Head of caudate nucleus (tissue), 42 donors: ENCODE measurements around the gene TMEM266.

Experiments used
- DNase-seq, 42 donors: peaks; one replicate each; pipeline versions ENCODE4 v3.0.0 to v3.0.0-alpha.2; 2020 to 2021; ENCODE audit warnings: mixed read lengths in 7 of 42
- intact Hi-C: fragments of 100-400 bp; cut with DNase I; formaldehyde crosslinking; loops from one replicate; pipeline ENCODE4 v1.15.0; 2022

TMEM266 gene

DNA sequence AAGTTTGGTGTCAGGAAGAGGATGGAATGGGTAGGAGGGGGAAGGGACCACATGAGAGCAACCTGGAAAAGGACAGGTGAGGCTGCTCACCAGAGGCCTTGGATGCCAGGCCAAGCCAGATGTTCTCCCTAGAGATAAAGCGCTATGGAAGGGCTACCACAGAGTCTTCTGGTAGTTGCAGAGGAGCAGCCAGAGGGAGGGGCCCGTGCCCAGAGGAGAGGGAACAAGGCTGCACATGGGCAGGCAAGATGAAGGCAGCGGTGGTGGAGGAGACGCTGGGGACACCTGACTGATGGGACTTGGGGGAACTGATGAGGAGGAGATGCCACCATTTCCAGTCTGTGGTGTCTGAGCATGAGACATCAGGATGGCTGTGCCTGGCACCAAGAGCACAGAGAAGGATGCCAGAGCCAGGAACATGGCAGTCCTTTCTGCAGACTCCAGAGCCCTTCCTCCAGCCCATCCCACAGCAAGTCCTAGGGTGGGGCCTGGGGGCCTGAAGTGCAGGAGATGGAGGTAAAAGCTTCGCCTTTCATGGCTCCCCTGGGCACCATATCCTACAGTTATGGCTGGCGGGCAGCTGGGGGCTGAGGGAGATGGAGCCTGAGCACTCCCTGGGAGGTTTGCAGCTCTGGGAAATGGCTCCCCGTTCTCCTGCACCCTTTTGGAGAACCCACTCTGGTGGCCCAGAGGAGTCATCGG lies 148.4 kb downstream of the TMEM266 start:
- peak in 2 of 42 donors; percentile 21 to 27 for DNase-seq
- intact Hi-C loops = no loop called here

GRCh38 chr15:76208786-76209424 lies 149.1 kb downstream of the TMEM266 start:
- intact Hi-C loops = no loop called here
- peak in 9 of 42 donors; percentile 17 to 71 (median 50) for DNase-seq

- DNase-seq = peak in 2 of 42 donors; percentile 15 to 25
- intact Hi-C loops = no loop called here
These were observed 149.7 kb downstream of the TMEM266 start for GRCh38 chr15:76209523-76209922.

GRCh38 chr15:76209942-76210341 lies 150.2 kb downstream of the TMEM266 start:
- DNase-seq = peak in 1 of 42 donors; percentile 32
- intact Hi-C loops = no loop called here

GRCh38 chr15:76215634-76216033 lies 155.8 kb downstream of the TMEM266 start:
- intact Hi-C loops = no loop called here
- no peak for DNase-seq

GRCh38 chr15:76217029-76217881 lies 157.5 kb downstream of the TMEM266 start:
- DNase-seq = no peak

DNA sequence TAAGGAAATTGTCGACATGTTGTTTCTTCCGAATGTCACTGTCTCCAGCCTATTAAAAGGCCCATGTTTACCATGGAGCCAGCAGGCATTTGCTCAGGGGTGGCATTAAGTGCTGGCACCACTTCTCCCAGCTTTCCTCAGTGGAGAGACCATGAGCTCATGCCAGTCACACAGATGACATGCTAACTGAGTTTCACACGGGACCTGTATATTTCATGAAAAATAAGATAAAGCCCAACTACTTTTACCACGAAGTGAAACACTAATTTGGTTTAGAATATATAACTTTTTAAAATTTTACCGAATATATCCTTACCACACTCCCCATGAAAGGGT lies 158.1 kb downstream of the TMEM266 start:
- no peak for DNase-seq
- intact Hi-C loops = no loop called here

More at GRCh38 chr15:76217029-76217881, 157.5 kb downstream of the TMEM266 start:
- intact Hi-C loops = no loop called here

DNA sequence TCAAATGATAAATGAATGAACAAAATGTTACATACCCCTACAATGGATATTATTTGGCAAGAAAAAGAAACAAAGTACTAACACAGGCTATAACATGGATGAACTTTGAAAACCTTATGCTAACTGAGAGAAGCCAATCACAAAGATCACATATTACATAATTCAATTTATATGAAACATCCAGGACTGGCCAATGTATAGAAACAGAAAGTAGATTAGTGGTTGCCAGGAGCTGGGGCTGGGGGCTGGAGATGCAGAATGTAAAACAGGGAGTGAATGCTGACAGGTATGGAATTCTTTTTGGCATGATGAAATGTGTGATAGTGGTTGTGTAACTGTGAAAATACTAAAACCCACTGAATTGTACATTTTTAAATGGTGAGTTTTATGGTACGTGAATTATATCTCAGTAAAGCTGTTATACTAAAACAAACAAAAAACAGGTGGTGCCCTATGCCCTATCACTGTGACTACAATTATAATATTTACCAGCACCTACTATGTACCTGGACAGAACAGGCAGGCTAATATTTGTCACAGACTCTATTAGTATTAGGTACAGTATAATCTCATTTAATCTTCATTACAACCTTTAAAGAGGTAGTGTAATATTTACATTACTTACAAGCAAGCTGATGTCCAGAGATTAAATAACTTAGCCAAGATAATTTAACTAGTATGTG lies 161.4 kb downstream of the TMEM266 start:
- intact Hi-C loops = no loop called here

DNA sequence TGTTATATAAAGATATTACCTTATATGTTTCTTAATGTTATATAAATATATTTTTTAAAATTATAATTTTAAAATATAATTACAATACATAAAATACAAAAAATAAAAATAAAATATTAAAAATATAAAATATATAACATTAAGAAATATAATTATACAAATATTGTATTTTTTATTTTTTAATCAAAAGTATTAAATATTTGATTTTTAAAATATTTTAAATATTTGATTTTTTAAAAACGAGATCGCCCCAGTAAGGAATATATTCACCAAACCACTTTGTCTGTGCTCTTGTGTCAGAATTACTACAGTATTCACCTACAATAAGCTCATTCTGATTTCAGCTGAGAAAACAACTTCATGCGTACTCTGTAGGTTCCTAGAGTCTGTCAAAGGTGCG lies 162.4 kb downstream of the TMEM266 start:
- intact Hi-C loops = no loop called here
- DNase-seq = no peak

More for the DNA sequence above, 161.4 kb downstream of the TMEM266 start:
- no peak for DNase-seq

DNA sequence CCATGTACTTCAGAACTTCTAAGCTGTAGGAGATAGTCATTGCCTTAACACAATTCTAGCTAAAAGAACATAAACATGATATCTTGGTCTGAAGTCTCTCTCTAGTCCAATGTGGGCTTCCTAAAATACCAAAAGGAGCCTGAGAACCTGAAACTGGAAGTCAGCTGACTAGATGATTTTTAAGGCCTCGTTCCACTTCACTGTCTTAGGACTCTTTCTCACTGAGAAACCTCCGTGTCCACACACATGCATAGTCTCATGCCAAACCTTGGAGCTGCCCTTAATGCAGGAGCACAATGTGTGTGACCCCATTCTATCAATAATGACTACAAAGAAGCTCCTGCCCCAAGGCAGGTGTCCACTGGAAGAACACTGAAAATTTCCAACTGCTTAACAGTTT lies 163.7 kb downstream of the TMEM266 start:
- no peak for DNase-seq
- intact Hi-C loops = no loop called here

DNA sequence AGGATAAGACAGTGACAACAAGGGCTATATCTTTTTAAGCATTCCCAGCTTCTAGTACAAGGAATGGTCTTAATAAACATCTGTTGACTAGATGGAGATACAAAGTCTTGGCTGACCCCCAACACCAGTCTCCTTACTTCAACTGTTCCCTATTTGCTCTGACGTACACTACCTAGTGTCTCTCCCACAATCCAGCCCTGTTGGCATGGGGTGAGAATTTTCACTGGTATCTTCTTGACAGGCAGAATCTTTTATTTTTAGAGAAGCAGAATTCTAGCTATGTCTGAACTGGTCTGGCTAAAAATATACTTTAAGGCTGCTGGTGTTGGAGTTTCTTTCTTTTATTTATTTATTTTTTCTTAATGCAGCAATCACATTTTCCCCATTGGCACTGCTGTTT lies 169.5 kb downstream of the TMEM266 start:
- intact Hi-C loops = no loop called here

DNA sequence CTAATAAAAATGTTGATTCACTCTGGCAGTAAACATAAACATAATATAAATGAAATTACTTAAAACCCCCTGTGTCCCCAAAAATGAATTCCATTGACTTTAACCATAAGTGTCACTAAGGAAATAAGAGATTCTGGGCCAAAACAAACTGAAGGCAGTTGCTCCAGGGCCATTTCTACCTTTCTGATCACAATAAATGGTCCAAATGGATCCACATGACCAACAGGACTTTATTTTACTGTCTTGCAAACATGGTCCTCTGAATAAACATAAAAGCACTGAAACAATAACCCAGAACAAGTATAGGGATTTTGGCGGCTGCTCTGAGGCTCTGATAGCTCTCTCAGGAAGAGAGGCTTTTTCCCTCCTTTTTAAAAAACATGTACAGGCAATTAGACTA lies 174.1 kb downstream of the TMEM266 start:
- intact Hi-C loops = no loop called here
- DNase-seq = no peak

More for the DNA sequence above, 169.5 kb downstream of the TMEM266 start:
- DNase-seq = no peak

GRCh38 chr15:76234337-76234889 lies 174.6 kb downstream of the TMEM266 start:
- intact Hi-C loops = no loop called here
- no peak for DNase-seq

GRCh38 chr15:76235186-76235826 lies 175.5 kb downstream of the TMEM266 start:
- intact Hi-C loops = no loop called here
- no peak for DNase-seq

GRCh38 chr15:76236350-76236749 lies 176.6 kb downstream of the TMEM266 start:
- intact Hi-C loops = no loop called here
- DNase-seq = no peak

- DNase-seq = no peak
- intact Hi-C loops = no loop called here
These were observed 180.0 kb downstream of the TMEM266 start for GRCh38 chr15:76239786-76240185.

DNA sequence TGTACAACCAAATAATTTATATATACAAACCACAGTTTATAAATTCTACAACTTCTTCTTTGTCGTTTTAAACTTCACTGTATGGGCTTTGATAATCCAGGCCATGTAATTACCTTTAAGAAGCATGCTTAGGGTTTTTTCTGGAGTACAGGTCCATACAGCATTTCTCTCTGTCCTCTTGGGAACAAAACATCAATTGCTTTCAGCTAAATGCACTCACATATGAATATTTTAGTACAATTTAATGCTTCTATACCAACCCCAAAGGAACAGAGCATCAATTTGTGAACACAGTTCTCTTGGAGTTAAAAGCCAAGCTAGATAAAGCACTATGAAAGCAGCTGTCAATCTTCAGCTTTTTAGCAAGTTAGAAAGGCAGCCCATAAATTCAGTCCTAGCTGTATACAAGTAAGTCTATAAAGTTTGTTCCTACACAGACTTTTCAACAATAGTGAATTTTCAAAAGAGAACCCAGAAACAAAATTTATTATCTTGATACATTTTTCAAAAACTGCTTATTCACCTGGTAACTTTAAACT lies 185.4 kb downstream of the TMEM266 start:
- DNase-seq = no peak
- intact Hi-C loops = no loop called here

DNA sequence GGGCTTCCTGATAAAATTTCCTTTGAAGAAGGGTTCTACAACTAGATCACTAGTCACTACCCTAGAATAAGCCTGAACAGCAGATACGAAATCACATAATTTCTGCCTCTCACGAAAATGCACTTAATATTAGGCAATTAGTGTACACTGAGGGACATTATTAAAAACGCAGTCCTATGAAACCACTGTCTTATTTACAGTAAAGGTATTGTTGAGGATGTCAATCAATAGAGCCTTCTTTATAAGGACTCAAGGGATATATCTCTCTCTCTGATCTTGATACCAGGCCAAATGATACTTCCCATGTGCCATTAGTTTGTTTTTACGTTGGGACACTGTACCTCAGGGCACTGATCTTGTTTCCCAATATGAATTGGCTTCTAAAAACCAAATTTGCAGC lies 191.9 kb downstream of the TMEM266 start:
- intact Hi-C loops = no loop called here

More for the DNA sequence above, 191.9 kb downstream of the TMEM266 start:
- no peak for DNase-seq
